B cell (primary cell): ENCODE results near the gene USP26.

ENCODE experiments used
- EZH2 ChIP-seq: IDR thresholded peaks from 2 replicates; pipeline ENCODE4 v1.6.1; 2012; ENCODE audit warnings: borderline replicate concordance, low read depth, mild to moderate bottlenecking, moderate library complexity, low read length; ENCODE audit not compliant: insufficient read depth, poor library complexity, severe bottlenecking
- TF ChIP-seq, protein P1 (sequence below): fragments of 200-600 bp; IDR thresholded peaks from one replicate; pipeline ENCODE4 v1.8.0; 2022; ENCODE audit warnings: antibody characterized with exemption, mild to moderate bottlenecking

DNA sequence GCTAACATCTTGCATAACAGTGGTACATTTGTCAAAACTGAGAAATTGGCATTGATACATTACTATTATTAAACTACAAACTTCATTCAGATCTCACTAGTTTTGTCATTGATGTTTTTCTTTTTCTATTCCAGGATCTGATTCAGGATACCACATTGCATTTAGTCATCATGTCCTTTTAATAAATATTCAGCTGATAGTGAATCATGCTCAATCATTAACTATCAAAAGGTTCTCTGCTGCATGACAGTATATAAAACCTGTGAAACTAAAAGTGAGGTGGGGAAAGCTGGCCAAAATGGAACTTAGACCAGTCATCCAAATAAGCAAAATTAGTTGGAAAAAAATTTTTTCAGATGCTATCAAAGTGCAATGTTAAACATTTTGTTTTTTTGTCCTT lies 110.4 kb downstream of the USP26 start:
- TF ChIP-seq, protein P1, sequence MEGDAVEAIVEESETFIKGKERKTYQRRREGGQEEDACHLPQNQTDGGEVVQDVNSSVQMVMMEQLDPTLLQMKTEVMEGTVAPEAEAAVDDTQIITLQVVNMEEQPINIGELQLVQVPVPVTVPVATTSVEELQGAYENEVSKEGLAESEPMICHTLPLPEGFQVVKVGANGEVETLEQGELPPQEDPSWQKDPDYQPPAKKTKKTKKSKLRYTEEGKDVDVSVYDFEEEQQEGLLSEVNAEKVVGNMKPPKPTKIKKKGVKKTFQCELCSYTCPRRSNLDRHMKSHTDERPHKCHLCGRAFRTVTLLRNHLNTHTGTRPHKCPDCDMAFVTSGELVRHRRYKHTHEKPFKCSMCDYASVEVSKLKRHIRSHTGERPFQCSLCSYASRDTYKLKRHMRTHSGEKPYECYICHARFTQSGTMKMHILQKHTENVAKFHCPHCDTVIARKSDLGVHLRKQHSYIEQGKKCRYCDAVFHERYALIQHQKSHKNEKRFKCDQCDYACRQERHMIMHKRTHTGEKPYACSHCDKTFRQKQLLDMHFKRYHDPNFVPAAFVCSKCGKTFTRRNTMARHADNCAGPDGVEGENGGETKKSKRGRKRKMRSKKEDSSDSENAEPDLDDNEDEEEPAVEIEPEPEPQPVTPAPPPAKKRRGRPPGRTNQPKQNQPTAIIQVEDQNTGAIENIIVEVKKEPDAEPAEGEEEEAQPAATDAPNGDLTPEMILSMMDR, result no peak
- TF ChIP-seq EZH2, result no peak
